Hematopoietic multipotent progenitor cell treated with erythropoietin and hydrocortisone succinate and interleukin-3 and kit ligand, for 15 days (in vitro differentiated cells): ENCODE measurements around the gene LBP.
"Not testable (repeated sequence)": the region's sequence is repeated elsewhere in the genome, so short reads cannot be mapped to it uniquely, and the experiment has no call there.

Experiments used
- DNase-seq: peaks from one replicate; pipeline ENCODE4 v3.0.0-alpha.2; 2015; ENCODE audit warnings: low spot score

LBP gene, protein sequence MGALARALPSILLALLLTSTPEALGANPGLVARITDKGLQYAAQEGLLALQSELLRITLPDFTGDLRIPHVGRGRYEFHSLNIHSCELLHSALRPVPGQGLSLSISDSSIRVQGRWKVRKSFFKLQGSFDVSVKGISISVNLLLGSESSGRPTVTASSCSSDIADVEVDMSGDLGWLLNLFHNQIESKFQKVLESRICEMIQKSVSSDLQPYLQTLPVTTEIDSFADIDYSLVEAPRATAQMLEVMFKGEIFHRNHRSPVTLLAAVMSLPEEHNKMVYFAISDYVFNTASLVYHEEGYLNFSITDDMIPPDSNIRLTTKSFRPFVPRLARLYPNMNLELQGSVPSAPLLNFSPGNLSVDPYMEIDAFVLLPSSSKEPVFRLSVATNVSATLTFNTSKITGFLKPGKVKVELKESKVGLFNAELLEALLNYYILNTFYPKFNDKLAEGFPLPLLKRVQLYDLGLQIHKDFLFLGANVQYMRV

GRCh38 chr20:38346247-38346651, at the start of gene LBP:
LBP (plus strand) TSS chr20:38346482; CDS start chr20:38346517, 35 bp downstream.
- no peak for DNase-seq

- DNase-seq: no peak
These were observed 48.2 kb upstream of the LBP start for GRCh38 chr20:38297916-38298674.

- DNase-seq: no peak
These were observed 47.5 kb upstream of the LBP start for GRCh38 chr20:38298768-38299288.

DNA sequence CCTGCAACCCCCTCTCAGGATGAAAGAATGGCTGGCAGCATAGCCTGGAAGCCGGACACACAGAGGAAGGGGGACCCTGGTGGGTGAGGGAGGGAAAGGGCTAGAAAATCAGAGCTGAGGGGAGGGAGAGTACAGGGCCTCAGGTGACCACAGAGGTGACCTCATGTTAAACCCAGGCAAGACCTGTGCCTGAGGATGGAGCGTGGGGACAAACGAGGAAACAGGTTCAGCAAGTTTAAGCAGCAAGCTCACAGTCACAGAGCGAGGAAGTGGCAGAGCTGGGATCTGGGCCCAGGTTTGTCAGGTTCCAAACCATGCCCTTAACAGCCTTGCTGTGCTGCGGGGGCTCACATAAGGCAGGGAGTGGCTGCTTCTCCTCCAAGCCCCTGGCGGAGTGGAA, 46.3 kb upstream of the LBP start:
- no peak for DNase-seq

DNA sequence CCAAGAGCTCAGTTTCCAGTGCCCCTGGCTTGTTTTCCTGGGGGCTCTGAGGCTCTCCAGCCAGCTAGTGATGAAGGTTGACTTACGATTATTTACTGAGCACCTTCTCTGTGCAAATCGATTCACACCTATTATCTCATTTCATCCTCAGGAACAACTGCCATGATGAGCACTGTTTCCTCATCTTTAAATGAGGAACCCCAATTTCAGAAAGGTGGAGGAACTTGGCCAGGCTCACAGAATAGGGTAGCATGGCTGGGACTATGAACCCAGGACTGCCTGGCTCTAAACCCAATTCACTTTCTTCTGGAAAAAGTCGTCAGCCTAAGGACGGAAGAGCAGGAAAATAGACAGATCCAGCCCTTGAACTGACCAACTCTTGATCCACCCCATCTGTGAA, 45.8 kb upstream of the LBP start:
- no peak for DNase-seq

- no peak for DNase-seq
These were observed 45.0 kb upstream of the LBP start for GRCh38 chr20:38301309-38301708.

DNA sequence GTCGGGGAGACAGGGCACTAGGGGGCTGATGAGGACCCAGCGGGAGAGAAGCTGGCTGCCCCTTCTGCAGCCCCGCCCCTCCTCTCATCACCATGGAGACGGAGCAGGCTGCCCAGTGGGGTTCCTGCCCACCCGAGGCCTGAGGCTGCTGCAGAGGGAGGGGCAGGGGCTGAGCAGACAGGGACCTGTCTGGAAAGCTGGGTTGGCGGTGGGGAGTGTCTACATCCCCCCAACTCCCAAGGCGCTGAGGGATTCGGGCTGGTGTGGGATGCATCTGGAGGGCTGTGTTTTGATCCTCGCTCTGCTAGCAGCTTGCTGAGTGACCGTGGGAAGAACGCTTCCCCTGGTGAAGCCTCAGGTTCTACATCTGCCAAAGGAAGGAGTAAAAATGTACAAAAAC, 43.5 kb upstream of the LBP start:
- no peak for DNase-seq

- DNase-seq: no peak
These were observed 42.3 kb upstream of the LBP start, which contains the start of gene BPI for GRCh38 chr20:38303908-38304379. BPI (plus strand) TSS chr20:38304156; CDS start chr20:38304224, 68 bp downstream.

GRCh38 chr20:38304845-38305447, 41.3 kb upstream of the LBP start:
- no peak for DNase-seq

GRCh38 chr20:38305541-38305940, 40.7 kb upstream of the LBP start:
- DNase-seq: no peak

- no peak for DNase-seq
These were observed 39.9 kb upstream of the LBP start for GRCh38 chr20:38306379-38306778.

GRCh38 chr20:38307371-38308046, 38.8 kb upstream of the LBP start:
- DNase-seq: no peak

DNA sequence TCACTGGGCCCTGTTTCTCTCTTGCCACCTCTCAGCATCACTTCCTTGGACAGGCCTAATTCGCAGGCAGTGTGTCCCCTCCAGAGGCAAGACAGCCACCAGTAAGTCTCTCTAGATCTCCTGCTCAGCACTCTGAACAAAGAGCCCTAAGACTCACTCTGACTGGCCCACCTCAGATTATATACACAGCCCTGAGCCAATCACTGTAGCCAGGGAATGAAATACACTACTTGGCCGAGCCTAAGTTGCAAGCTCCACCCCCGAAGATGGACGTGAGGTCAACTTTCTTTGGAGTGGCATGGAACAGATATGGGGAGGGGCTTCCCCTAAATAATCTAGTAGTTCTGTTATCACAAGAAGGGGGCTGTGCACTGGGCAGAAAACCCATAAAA, 38.2 kb upstream of the LBP start:
- no peak for DNase-seq

DNA sequence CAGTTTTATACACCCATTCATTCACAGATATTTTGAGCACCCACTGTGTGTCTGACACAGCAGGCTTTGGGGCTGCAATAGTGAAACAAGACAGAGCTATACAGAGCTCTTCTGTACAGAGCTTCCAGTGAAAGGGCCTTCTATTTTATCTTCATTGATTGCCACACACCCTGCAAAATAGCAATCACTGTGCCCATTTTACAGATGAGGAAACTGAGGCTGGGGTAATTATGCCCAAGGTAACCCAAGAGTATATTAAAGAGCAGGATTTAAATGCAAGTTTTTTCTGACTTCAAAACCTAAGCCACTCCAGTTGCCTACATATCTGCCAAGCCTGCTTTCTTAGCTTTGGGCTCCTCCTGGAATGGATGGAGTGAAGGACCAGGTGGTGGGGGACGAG, 37.8 kb upstream of the LBP start:
- no peak for DNase-seq

- no peak for DNase-seq
These were observed 35.2 kb upstream of the LBP start for GRCh38 chr20:38311091-38311490.

GRCh38 chr20:38311491-38311890, 34.8 kb upstream of the LBP start:
- no peak for DNase-seq

- DNase-seq: no peak
These were observed 32.6 kb upstream of the LBP start for GRCh38 chr20:38313676-38314075.

DNA sequence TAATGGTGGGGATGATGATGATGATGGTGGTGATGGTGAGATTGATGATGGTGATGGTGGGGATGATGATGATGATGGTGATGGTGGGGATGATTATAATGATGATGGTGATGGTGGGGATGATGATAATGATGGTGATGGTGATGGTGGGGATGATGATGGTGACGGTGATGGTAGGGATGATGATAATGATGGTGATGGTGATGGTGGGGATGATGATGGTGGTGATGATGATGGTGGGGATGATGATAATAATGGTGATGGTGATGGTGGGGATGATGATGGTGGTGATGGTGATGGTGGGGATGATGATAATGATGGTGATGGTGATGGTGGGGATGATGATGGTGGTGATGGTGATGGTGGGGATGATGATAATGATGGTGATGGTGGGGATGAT, 31.9 kb upstream of the LBP start:
- not testable (repeated sequence) for DNase-seq

DNA sequence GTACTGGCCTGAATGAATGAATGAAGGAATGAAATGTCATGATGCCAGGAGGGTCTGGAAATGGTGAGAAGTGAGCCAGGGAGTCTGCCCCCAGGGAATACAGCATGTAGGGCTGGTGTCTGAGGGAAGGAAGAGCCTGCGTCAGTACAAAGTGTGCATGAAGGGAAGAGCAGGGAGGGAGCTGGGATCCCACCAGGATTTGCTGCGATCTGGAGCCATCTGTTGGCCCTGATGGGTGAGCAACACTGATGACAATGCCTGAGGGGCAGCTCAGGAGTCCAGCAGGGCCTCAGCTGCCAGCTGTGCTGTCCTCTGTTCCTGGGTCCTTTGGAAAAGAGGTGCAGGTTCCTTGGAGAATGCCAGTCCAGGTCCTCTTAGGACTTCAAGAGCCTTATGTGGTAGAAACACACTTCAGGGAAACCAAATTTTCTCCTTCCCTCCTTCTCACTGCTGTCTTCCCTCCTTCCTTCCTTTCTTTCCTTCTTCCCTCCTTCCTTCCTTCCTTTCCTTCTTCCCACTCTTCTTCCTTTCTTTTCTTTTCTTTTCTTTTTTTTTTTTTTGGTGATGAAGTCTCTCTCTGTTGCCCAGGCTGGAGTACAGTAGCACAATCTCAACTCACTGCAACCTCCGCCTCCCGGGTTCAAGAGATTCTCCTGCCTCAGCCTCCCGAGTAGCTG, 30.9 kb upstream of the LBP start:
- no peak for DNase-seq

DNA sequence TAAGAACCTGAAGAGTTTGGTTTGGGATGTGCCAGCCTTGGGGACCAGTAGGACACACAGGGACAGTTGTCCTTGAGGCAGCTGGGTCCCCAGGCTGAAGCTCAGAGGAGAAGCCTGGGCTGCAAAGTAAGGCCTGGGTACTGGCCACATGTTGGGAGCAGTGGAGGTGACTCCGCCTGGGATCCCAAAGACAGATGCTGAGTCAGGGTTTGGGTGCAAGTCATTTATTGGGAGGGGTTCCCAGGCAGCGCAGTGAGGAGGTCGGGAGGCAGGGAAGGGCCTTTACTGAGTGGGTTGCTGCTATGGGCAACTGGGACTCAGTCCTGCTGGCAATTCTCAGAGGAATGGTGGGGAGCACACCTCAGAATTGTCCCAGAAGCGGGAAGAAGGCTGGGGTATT, 29.9 kb upstream of the LBP start:
- DNase-seq: no peak

GRCh38 chr20:38317422-38317821, 28.9 kb upstream of the LBP start:
- no peak for DNase-seq
